Activated B cell treated with CpG ODN at 0.5 μM for 24 hours (primary cell): ENCODE measurements around the gene IL17B. TPM values are rescaled to one million over a fixed set of nuclear protein-coding genes. Genes with fewer than 3 reads are reported as not detected.
"Not testable (repeated sequence)": the region's sequence is repeated elsewhere in the genome, so short reads cannot be mapped to it uniquely, and the experiment has no call there.

Experiments
- ATAC-seq: fragments of 200-7000 bp; cut with Tn5 transposase; one replicate; pipeline ENCODE4 v1.10.0; 2021; ENCODE audit warnings: low read depth, mild to moderate bottlenecking, moderate library complexity
- CTCF ChIA-PET: fragments of 350-600 bp; sonication (Branson Sonifier 250); formaldehyde crosslinking; loops from one replicate; lab custom pipeline; 2021; ENCODE audit warnings: antibody characterized with exemption; lab: Charles Lee
- POLR2A ChIA-PET: fragments of 350-600 bp; sonication (Branson Sonifier 250); formaldehyde crosslinking; loops from one replicate; lab custom pipeline; 2021; ENCODE audit warnings: antibody characterized with exemption; lab: Charles Lee
- DNase-seq: peaks from one replicate; pipeline ENCODE4 v3.0.0; 2022
- H3K27ac Mint-ChIP-seq: one replicate; pipeline ENCODE4 v1.8.0; 2020; ENCODE audit warnings: mixed read lengths
- H3K27me3 Mint-ChIP-seq: one replicate; pipeline ENCODE4 v1.8.0; 2021; ENCODE audit warnings: mixed read lengths
- H3K36me3 Mint-ChIP-seq: one replicate; pipeline ENCODE4 v1.8.0; 2021; ENCODE audit warnings: low read depth, mixed read lengths
- H3K4me1 Mint-ChIP-seq: one replicate; pipeline ENCODE4 v1.8.0; 2021; ENCODE audit warnings: mixed read lengths
- H3K4me3 Mint-ChIP-seq: one replicate; pipeline ENCODE4 v1.8.0; 2020; ENCODE audit warnings: mild to moderate bottlenecking, mixed read lengths
- H3K9me3 Mint-ChIP-seq: one replicate; pipeline ENCODE4 v1.8.0; 2020; ENCODE audit warnings: mixed read lengths
- CTCF ChIP-seq: fragments of 200-600 bp; IDR thresholded peaks from one replicate; pipeline ENCODE4 v1.8.0; 2022; ENCODE audit warnings: antibody characterized with exemption, mild to moderate bottlenecking
- intact Hi-C: fragments of 100-400 bp; cut with micrococcal nuclease; formaldehyde crosslinking; loops from one replicate; pipeline ENCODE4 v1.15.1; 2024
- total RNA-seq: library from RNA; stranded (reverse); gene quantifications from 2 replicates; pipeline ENCODE4 v1.2.3, GENCODE V29; 2022

IL17B gene
- total RNA-seq, 1 donor from 2014 or later: not detected

- Mint-ChIP-seq H3K36me3 (no peaks in the 10 kb centered on the region), H3K4me3 (no peak overlapping the region), H3K27me3 (peaks cover 10% of the 10 kb centered on the region), H3K4me1 (no peaks in the 10 kb centered on the region), H3K27ac (no peak overlapping the region), H3K9me3 (no peaks in the 10 kb centered on the region)
- ChIA-PET POLR2A (no interaction called here), CTCF (no interaction called here)
- DNase-seq (no peak), ATAC-seq (no peak)
- TF ChIP-seq CTCF: no peak
- intact Hi-C loops: no loop called here
Measured at GRCh38 chr5:149399775-149400174, 20.7 kb upstream of the IL17B start.

DNA sequence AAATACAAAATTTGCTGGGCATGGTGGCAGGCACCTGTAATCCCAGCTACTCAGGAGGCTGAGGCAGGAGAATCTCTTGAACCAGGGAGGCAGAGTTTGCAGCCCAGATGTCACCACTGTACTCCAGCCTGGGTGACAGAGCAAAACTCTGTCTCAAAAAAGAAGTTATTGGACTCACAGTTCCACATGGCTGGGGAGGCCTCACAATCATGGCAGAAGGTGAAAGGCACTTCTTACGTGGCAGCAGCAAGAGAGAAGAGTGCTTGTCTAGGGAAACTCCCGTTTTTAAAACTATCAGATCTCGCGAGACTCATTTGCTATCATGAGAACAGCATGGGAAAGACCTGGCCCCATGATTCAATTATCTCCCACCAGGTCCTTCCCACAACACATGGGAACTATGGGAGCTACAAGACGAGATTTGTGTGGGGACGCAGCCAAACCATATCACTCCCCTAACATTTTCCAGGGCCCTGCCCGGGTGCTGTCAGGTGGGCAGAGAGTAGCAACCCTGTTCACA is 19.7 kb upstream of the IL17B start:
- CTCF ChIA-PET, DNase-seq, ATAC-seq, POLR2A ChIA-PET, H3K4me3 Mint-ChIP-seq, H3K36me3 Mint-ChIP-seq, H3K4me1 Mint-ChIP-seq, H3K9me3 Mint-ChIP-seq, intact Hi-C loops, H3K27ac Mint-ChIP-seq: not testable (repeated sequence)
- H3K27me3 Mint-ChIP-seq: peaks cover 10% of the 10 kb centered on the region

GRCh38 chr5:149397530-149397929 is 18.4 kb upstream of the IL17B start:
- ChIA-PET POLR2A (no interaction called here), CTCF (no interaction called here)
- Mint-ChIP-seq H3K4me3 (no peak overlapping the region), H3K27ac (no peak overlapping the region), H3K36me3 (no peaks in the 10 kb centered on the region), H3K9me3 (no peaks in the 10 kb centered on the region), H3K4me1 (no peaks in the 10 kb centered on the region), H3K27me3 (peaks cover 10% of the 10 kb centered on the region)
- no peak for TF ChIP-seq CTCF
- intact Hi-C loops: no loop called here
- no peak for DNase-seq
- no peak for ATAC-seq

GRCh38 chr5:149394996-149395395 is 15.9 kb upstream of the IL17B start:
- H3K27me3 Mint-ChIP-seq, DNase-seq, POLR2A ChIA-PET, H3K27ac Mint-ChIP-seq, H3K4me3 Mint-ChIP-seq, H3K9me3 Mint-ChIP-seq, intact Hi-C loops, CTCF ChIA-PET, H3K36me3 Mint-ChIP-seq, H3K4me1 Mint-ChIP-seq, ATAC-seq: not testable (repeated sequence)

DNA sequence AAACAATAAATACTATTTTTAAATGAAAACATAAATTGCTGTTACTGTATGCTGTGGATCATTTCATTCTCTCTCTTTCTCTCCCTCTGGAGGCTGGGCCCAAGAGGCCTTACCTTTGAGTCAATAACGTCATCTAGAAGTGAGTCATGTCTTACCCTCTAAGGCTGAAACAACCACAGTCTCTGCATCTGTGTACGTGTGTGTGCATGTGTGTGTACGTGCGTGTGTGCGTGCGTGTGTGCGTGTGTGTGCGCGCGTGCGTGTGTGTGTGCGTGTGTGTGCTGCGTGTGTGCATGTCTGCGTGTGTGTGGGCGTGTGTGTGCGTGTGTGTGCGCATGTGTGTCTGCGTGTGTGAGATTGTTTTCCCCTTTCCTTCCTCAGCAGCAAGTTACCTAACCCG is 13.6 kb upstream of the IL17B start:
- POLR2A ChIA-PET: no interaction called here
- CTCF ChIA-PET: no interaction called here

DNA sequence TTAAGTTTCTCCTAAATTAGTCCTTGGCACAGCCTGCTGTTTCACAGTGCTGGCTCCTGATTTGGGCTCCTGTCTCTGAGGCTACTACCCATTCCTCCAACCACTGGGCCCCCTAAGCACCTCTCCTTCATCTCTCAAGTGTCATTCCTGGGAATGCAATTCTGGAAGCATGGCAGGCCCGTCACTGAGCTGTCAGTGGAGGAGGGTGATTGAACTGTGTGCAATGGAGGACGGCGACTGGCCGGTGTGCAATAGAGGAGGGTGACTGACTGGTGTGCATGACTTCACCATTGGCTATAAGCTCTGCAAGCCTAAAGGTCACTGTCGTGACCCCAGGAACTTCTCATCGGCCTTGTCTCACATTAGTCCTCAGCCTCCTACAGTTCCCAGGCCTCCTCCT is 12.4 kb upstream of the IL17B start:
- Mint-ChIP-seq H3K4me3 (no peak overlapping the region), H3K9me3 (no peaks in the 10 kb centered on the region), H3K36me3 (no peaks in the 10 kb centered on the region), H3K27ac (no peak overlapping the region), H3K4me1 (no peaks in the 10 kb centered on the region), H3K27me3 (peaks cover 3% of the 10 kb centered on the region)
- ATAC-seq (no peak), DNase-seq (no peak)
- ChIA-PET POLR2A (no interaction called here), CTCF (no interaction called here)
- no peak for TF ChIP-seq CTCF
- intact Hi-C loops: no loop called here

More for the DNA sequence above, 13.6 kb upstream of the IL17B start:
- DNase-seq: no peak
- ATAC-seq: no peak
- no peak overlapping the region for H3K27ac Mint-ChIP-seq
- intact Hi-C loops: no loop called here
- H3K4me3 Mint-ChIP-seq: no peak overlapping the region
- H3K27me3 Mint-ChIP-seq: peaks cover 2% of the 10 kb centered on the region
- TF ChIP-seq CTCF: no peak
- no peaks in the 10 kb centered on the region for H3K9me3 Mint-ChIP-seq
- H3K4me1 Mint-ChIP-seq: no peaks in the 10 kb centered on the region
- no peaks in the 10 kb centered on the region for H3K36me3 Mint-ChIP-seq

DNA sequence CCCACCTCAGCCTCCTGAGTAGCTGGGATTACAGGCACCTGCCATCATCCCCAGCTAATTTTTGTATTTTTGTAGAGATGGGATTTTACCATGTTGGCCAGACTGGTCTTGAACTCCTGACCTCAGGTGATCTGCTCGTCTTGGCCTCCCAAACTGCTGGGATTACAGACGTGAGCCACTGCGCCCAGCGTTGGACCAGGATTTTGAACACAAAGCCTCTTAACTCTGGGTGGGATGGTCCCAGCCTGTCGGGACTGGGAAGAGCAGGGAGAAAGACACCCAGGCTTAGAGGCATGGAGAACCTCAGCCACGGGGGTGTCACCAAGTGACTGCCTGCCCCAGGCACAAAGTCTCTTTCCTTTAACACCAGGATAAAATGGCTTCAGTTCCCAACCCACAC is 12.0 kb upstream of the IL17B start:
- ATAC-seq, H3K4me1 Mint-ChIP-seq, H3K27me3 Mint-ChIP-seq, H3K27ac Mint-ChIP-seq, CTCF ChIA-PET, DNase-seq, H3K9me3 Mint-ChIP-seq, H3K4me3 Mint-ChIP-seq, POLR2A ChIA-PET, H3K36me3 Mint-ChIP-seq, intact Hi-C loops: not testable (repeated sequence)
